Neural progenitor cell (in vitro differentiated cells): ENCODE data around the gene SAMD4A.

Experiments used
- EZH2 ChIP-seq: fragments of 200-600 bp; sonication (generic); IDR thresholded peaks from 2 replicates; pipeline ENCODE4 v1.6.1; 2017; ENCODE audit warnings: antibody characterized with exemption, mild to moderate bottlenecking, moderate library complexity
- EZH2phosphoT487 ChIP-seq: fragments of 200-600 bp; sonication (generic); IDR thresholded peaks from 2 replicates; pipeline ENCODE4 v1.6.1; 2017; ENCODE audit warnings: antibody characterized with exemption
- TF ChIP-seq, protein P1 (sequence below): fragments of 200-600 bp; sonication (generic); IDR thresholded peaks from 2 replicates; pipeline ENCODE4 v1.5.1; 2017; ENCODE audit warnings: antibody characterized with exemption, mild to moderate bottlenecking

DNA sequence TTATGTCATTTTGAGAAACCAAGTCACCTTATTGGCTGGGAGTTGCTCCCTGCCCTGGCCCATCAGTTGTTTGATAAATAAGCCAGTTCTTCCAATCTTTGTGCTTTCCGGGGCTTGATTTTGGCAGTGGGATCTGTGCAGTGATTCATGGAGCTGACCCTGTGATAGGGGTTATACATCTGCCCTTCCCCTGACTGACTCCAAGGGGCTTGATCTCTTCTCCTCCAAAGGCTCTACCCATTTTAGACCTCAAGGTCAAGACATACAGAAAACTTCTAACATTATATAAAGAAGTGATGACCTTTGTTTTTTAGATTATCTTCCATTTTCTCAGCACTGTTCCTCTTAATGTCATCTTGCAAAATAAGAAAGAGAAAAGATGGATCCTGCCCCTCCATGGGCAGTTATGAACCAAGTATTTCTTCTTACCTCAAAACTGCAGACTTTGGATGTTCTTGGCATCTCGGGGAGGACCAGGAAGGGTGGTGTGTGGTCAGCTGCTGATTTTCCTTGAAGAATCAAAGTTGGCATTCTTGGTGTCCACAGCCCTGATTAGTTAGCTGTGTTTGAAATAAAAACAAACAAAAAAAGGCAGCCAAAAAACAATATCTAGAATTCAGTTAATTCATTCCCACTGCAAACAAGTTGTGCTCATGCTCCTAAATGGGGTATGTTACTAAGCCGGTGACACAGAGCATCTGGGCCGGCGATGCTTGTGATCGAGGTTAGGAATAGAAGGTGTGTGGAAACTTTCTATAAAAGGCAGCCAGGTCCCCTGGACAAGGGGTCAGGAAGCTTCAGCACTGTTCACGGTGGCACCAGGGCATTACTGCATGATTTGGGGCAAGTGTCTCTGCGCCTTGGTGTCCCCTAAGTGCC, 120.2 kb downstream of the SAMD4A start:
- TF ChIP-seq, protein P1, sequence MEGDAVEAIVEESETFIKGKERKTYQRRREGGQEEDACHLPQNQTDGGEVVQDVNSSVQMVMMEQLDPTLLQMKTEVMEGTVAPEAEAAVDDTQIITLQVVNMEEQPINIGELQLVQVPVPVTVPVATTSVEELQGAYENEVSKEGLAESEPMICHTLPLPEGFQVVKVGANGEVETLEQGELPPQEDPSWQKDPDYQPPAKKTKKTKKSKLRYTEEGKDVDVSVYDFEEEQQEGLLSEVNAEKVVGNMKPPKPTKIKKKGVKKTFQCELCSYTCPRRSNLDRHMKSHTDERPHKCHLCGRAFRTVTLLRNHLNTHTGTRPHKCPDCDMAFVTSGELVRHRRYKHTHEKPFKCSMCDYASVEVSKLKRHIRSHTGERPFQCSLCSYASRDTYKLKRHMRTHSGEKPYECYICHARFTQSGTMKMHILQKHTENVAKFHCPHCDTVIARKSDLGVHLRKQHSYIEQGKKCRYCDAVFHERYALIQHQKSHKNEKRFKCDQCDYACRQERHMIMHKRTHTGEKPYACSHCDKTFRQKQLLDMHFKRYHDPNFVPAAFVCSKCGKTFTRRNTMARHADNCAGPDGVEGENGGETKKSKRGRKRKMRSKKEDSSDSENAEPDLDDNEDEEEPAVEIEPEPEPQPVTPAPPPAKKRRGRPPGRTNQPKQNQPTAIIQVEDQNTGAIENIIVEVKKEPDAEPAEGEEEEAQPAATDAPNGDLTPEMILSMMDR, result no peak
- TF ChIP-seq EZH2 (no peak), EZH2phosphoT487 (no peak)
